NOMO-1 treated with DMSO at 0.1 percent for 48 hours (cell line): ENCODE results near the gene TPST2.

Source experiments
- DNase-seq: peaks from one replicate; lab custom pipeline; 2025; ENCODE audit not compliant: unreplicated experiment; lab: John Stamatoyannopoulos, UW

The TPST2 gene

GRCh38 chr22:26610996-26611395 lies 21.1 kb upstream of the TPST2 start:
- DNase-seq, result no peak

- peak; percentile 52 for DNase-seq
Observed at GRCh38 chr22:26610072-26610958, 20.4 kb upstream of the TPST2 start.

GRCh38 chr22:26609287-26609686 lies 19.4 kb upstream of the TPST2 start:
- DNase-seq, result no peak

GRCh38 chr22:26608129-26608528 lies 18.2 kb upstream of the TPST2 start:
- DNase-seq, result no peak

GRCh38 chr22:26606611-26607010 lies 16.7 kb upstream of the TPST2 start:
- DNase-seq, result no peak

- no peak for DNase-seq
Observed at GRCh38 chr22:26604368-26604767, 14.4 kb upstream of the TPST2 start.

GRCh38 chr22:26602127-26602526 lies 12.2 kb upstream of the TPST2 start:
- no peak for DNase-seq

GRCh38 chr22:26601726-26602125 lies 11.8 kb upstream of the TPST2 start:
- no peak for DNase-seq

GRCh38 chr22:26599505-26599904 lies 9.6 kb upstream of the TPST2 start:
- DNase-seq, result no peak

- DNase-seq, result no peak
Observed at GRCh38 chr22:26597480-26597879, 7.5 kb upstream of the TPST2 start.

- DNase-seq, result no peak
Observed at GRCh38 chr22:26597026-26597425, 7.1 kb upstream of the TPST2 start.

GRCh38 chr22:26593763-26594162 lies 3.8 kb upstream of the TPST2 start:
- no peak for DNase-seq

- peak; percentile 28 for DNase-seq
Observed at GRCh38 chr22:26592421-26592891, 2.5 kb upstream of the TPST2 start.

- no peak for DNase-seq
Observed at GRCh38 chr22:26589367-26589844, 526 bp downstream of the TPST2 start.

- no peak for DNase-seq
Observed at GRCh38 chr22:26588729-26589366, 1.1 kb downstream of the TPST2 start.

GRCh38 chr22:26587991-26588613 lies 1.8 kb downstream of the TPST2 start:
- peak; percentile 88 for DNase-seq

- no peak for DNase-seq
Observed at GRCh38 chr22:26586556-26587325, 3.2 kb downstream of the TPST2 start.

- DNase-seq, result no peak
Observed at GRCh38 chr22:26585104-26585790, 4.7 kb downstream of the TPST2 start.

GRCh38 chr22:26584010-26584409 lies 5.9 kb downstream of the TPST2 start:
- DNase-seq, result no peak

GRCh38 chr22:26581633-26582168 lies 8.2 kb downstream of the TPST2 start:
- DNase-seq, result no peak
